ENCODE data around the gene CSF1. TPM values are rescaled to one million over a fixed set of nuclear protein-coding genes. Genes with fewer than 3 reads are reported as not detected.

The CSF1 gene
- total and polyA plus RNA-seq, 2 of the 13 experiments (the other 11 are each of a cell fraction or from before 2014, with no cell fraction given): 4.6 to 13.3 TPM

DNA sequence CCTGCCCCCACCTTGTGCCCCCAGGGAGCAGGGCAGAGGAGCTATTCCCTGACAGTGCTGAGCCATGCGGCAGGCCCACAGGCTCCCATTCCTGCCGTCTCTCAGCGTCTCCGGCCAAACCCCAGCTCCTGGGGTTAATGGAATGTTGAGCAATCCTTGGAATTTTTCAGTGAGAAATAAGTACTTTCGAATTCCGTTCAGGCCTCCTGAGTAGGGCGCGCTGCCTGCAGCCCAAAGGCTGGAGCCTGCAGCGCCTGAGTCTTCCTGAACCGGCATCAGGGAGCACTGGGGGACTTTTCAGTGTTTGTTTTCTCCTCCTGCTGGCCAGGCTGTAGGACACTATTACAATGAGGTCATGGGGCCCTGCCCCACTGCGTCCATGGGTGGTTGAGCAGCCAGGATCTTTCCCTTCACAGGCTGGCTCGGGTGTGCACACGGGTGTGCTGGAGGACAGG, 33.3 kb upstream of the CSF1 start (continued):
- TF ChIP-seq, protein P1, sequence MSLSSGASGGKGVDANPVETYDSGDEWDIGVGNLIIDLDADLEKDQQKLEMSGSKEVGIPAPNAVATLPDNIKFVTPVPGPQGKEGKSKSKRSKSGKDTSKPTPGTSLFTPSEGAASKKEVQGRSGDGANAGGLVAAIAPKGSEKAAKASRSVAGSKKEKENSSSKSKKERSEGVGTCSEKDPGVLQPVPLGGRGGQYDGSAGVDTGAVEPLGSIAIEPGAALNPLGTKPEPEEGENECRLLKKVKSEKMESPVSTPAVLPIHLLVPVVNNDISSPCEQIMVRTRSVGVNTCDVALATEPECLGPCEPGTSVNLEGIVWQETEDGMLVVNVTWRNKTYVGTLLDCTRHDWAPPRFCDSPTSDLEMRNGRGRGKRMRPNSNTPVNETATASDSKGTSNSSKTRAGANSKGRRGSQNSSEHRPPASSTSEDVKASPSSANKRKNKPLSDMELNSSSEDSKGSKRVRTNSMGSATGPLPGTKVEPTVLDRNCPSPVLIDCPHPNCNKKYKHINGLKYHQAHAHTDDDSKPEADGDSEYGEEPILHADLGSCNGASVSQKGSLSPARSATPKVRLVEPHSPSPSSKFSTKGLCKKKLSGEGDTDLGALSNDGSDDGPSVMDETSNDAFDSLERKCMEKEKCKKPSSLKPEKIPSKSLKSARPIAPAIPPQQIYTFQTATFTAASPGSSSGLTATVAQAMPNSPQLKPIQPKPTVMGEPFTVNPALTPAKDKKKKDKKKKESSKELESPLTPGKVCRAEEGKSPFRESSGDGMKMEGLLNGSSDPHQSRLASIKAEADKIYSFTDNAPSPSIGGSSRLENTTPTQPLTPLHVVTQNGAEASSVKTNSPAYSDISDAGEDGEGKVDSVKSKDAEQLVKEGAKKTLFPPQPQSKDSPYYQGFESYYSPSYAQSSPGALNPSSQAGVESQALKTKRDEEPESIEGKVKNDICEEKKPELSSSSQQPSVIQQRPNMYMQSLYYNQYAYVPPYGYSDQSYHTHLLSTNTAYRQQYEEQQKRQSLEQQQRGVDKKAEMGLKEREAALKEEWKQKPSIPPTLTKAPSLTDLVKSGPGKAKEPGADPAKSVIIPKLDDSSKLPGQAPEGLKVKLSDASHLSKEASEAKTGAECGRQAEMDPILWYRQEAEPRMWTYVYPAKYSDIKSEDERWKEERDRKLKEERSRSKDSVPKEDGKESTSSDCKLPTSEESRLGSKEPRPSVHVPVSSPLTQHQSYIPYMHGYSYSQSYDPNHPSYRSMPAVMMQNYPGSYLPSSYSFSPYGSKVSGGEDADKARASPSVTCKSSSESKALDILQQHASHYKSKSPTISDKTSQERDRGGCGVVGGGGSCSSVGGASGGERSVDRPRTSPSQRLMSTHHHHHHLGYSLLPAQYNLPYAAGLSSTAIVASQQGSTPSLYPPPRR (CRISPR knock-in tag; IDR thresholded peaks at IDR 0.05; ENCODE audit: borderline replicate concordance): peak; percentile 47; the same call in 1 of the 2 replicates
- no peak for TF ChIP-seq SPEN (CRISPR knock-in tag; IDR thresholded peaks at IDR 0.05; ENCODE audit: low read depth)
- TF ChIP-seq, protein P2, sequence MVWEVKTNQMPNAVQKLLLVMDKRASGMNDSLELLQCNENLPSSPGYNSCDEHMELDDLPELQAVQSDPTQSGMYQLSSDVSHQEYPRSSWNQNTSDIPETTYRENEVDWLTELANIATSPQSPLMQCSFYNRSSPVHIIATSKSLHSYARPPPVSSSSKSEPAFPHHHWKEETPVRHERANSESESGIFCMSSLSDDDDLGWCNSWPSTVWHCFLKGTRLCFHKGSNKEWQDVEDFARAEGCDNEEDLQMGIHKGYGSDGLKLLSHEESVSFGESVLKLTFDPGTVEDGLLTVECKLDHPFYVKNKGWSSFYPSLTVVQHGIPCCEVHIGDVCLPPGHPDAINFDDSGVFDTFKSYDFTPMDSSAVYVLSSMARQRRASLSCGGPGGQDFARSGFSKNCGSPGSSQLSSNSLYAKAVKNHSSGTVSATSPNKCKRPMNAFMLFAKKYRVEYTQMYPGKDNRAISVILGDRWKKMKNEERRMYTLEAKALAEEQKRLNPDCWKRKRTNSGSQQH (CRISPR knock-in tag; IDR thresholded peaks at IDR 0.05; ENCODE audit: low read depth): no peak
- no peak for TF ChIP-seq AGO1 (IDR thresholded peaks at IDR 0.05; ENCODE audit: low read depth, low read length, poor library complexity, severe bottlenecking)
- no peak for TF ChIP-seq ZNF841 (CRISPR knock-in tag; IDR thresholded peaks at IDR 0.05; ENCODE audit: borderline replicate concordance)
- TF ChIP-seq, protein P3, sequence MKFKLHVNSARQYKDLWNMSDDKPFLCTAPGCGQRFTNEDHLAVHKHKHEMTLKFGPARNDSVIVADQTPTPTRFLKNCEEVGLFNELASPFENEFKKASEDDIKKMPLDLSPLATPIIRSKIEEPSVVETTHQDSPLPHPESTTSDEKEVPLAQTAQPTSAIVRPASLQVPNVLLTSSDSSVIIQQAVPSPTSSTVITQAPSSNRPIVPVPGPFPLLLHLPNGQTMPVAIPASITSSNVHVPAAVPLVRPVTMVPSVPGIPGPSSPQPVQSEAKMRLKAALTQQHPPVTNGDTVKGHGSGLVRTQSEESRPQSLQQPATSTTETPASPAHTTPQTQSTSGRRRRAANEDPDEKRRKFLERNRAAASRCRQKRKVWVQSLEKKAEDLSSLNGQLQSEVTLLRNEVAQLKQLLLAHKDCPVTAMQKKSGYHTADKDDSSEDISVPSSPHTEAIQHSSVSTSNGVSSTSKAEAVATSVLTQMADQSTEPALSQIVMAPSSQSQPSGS (CRISPR knock-in tag; IDR thresholded peaks at IDR 0.05): peak; percentile 69; the same call in 1 of the 2 replicates
- no peak for TF ChIP-seq ZNF577 (CRISPR knock-in tag; IDR thresholded peaks at IDR 0.05; ENCODE audit: borderline replicate concordance, low read depth)
- TF ChIP-seq RARA (CRISPR knock-in tag; IDR thresholded peaks at IDR 0.05): 0 out of 2 replicates have a peak, but pooled peaks have one; percentile 22
- TF ChIP-seq ZNF44 (CRISPR knock-in tag; IDR thresholded peaks at IDR 0.05): no peak
- TF ChIP-seq, protein P4, sequence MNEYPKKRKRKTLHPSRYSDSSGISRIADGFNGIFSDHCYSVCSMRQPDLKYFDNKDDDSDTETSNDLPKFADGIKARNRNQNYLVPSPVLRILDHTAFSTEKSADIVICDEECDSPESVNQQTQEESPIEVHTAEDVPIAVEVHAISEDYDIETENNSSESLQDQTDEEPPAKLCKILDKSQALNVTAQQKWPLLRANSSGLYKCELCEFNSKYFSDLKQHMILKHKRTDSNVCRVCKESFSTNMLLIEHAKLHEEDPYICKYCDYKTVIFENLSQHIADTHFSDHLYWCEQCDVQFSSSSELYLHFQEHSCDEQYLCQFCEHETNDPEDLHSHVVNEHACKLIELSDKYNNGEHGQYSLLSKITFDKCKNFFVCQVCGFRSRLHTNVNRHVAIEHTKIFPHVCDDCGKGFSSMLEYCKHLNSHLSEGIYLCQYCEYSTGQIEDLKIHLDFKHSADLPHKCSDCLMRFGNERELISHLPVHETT (CRISPR knock-in tag; conservative IDR thresholded peaks at IDR 0.05): no peak
- TF ChIP-seq, protein P5, sequence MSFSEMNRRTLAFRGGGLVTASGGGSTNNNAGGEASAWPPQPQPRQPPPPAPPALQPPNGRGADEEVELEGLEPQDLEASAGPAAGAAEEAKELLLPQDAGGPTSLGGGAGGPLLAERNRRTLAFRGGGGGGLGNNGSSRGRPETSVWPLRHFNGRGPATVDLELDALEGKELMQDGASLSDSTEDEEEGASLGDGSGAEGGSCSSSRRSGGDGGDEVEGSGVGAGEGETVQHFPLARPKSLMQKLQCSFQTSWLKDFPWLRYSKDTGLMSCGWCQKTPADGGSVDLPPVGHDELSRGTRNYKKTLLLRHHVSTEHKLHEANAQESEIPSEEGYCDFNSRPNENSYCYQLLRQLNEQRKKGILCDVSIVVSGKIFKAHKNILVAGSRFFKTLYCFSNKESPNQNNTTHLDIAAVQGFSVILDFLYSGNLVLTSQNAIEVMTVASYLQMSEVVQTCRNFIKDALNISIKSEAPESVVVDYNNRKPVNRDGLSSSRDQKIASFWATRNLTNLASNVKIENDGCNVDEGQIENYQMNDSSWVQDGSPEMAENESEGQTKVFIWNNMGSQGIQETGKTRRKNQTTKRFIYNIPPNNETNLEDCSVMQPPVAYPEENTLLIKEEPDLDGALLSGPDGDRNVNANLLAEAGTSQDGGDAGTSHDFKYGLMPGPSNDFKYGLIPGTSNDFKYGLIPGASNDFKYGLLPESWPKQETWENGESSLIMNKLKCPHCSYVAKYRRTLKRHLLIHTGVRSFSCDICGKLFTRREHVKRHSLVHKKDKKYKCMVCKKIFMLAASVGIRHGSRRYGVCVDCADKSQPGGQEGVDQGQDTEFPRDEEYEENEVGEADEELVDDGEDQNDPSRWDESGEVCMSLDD (CRISPR knock-in tag; IDR thresholded peaks at IDR 0.05; ENCODE audit: borderline replicate concordance): 0 out of 2 replicates have a peak, but pooled peaks have one; percentile 59
- no peak for TF ChIP-seq ZNF468 (CRISPR knock-in tag; IDR thresholded peaks at IDR 0.05)
- TF ChIP-seq ZNF451 (CRISPR knock-in tag; IDR thresholded peaks at IDR 0.05): 0 out of 2 replicates have a peak, but pooled peaks have one; percentile 43
- TF ChIP-seq ZNF432 (CRISPR knock-in tag; IDR thresholded peaks at IDR 0.05; ENCODE audit: borderline replicate concordance): no peak
- TF ChIP-seq, protein P6, sequence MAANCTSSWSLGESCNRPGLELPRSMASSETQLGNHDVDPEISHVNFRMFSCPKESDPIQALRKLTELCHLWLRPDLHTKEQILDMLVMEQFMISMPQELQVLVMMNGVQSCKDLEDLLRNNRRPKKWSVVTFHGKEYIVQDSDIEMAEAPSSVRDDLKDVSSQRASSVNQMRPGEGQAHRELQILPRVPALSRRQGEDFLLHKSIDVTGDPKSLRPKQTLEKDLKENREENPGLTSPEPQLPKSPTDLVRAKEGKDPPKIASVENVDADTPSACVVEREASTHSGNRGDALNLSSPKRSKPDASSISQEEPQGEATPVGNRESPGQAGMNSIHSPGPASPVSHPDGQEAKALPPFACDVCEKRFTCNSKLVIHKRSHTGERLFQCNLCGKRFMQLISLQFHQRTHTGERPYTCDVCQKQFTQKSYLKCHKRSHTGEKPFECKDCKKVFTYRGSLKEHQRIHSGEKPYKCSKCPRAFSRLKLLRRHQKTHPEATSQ (CRISPR knock-in tag; IDR thresholded peaks at IDR 0.05; ENCODE audit: borderline replicate concordance): no peak

All from HepG2 (cell line).